ENCODE measurements around the gene HPSE. TPM values are rescaled to one million over a fixed set of nuclear protein-coding genes. Genes with fewer than 3 reads are reported as not detected.

Gene HPSE
- polyA plus RNA-seq, 1 of the 3 experiments (the other 2 are of a cell fraction): 1.7 TPM

- TF ChIP-seq USF1 (IDR thresholded peaks at IDR 0.05; ENCODE audit: borderline replicate concordance, low read depth): no peak
These were observed 22.4 kb upstream of the HPSE start (continued) for GRCh38 chr4:83356899-83357661.

GRCh38 chr4:83353516-83353915 lies 18.9 kb upstream of the HPSE start:
- DNase-seq: no peak
- WGBS (ENCODE audit: low lambda C conversion rate): 53% methylated on average over 1 of the region's 1 CpG
- Histone ChIP-seq H3K4me3 (ENCODE audit: low read depth in 2 of 2, low read length in 1 of 2) (no peak overlapping the region), H4K20me1 (ENCODE audit: insufficient read depth) (no peaks in the 10 kb centered on the region), H3K79me2 (ENCODE audit: insufficient read depth) (no peaks in the 10 kb centered on the region), H3K27me3 (ENCODE audit: insufficient read depth) (no peaks in the 10 kb centered on the region), H3K4me2 (no peak overlapping the region), H2AFZ (ENCODE audit: low read depth) (no peak overlapping the region), H3K9ac (no peak overlapping the region), H3K36me3 (replicated peaks in 1 of 2; ENCODE audit: control insufficient read depth in 1 of 2, insufficient read depth in 2 of 2, low read length in 1 of 2) (no peaks in the 10 kb centered on the region), H3K9me3 (peaks cover 5% of the 10 kb centered on the region; the same call in 1 of the 2 replicates), H3F3A (replicated peaks; ENCODE audit: insufficient read depth) (peaks cover 17% of the 10 kb centered on the region), H3K9me2 (no peaks in the 10 kb centered on the region), H3K4me1 (ENCODE audit: control insufficient read depth in 1 of 2, insufficient read depth in 2 of 2, low read depth in 1 of 2, low read length in 1 of 2) (peaks cover 0 to 3% of the 10 kb centered on the region in 2 experiments; a peak in 1 of 4 replicates), H3K27ac (ENCODE audit: low read depth in 2 of 2, low read length in 1 of 2) (no peak overlapping the region)
- CTCF ChIA-PET: no interaction called here
- POLR2A ChIA-PET: no interaction called here
- TF ChIP-seq FOSL2 (IDR thresholded peaks at IDR 0.05; ENCODE audit: borderline replicate concordance, low read depth) (no peak), JUND (IDR thresholded peaks at IDR 0.05) (no peak), CTCF (IDR thresholded peaks at IDR 0.05) (no peak), ELF1 (IDR thresholded peaks at IDR 0.05) (no peak), MEF2A (IDR thresholded peaks at IDR 0.05; ENCODE audit: borderline replicate concordance, low read depth) (no peak), ZBTB33 (IDR thresholded peaks at IDR 0.05; ENCODE audit: borderline replicate concordance, low read depth) (no peak), YY1 (IDR thresholded peaks at IDR 0.05; ENCODE audit: low read depth) (no peak), USF1 (IDR thresholded peaks at IDR 0.05; ENCODE audit: borderline replicate concordance, low read depth) (no peak), USF2 (IDR thresholded peaks at IDR 0.05; ENCODE audit: borderline replicate concordance, low read depth, low read length) (no peak), TEAD4 (IDR thresholded peaks at IDR 0.05; ENCODE audit: borderline replicate concordance, insufficient read depth) (no peak), RCOR1 (IDR thresholded peaks at IDR 0.05; ENCODE audit: low read length) (no peak), NRF1 (IDR thresholded peaks at IDR 0.05; ENCODE audit: low read depth, low read length) (no peak), PBX3 (IDR thresholded peaks at IDR 0.05) (no peak), EP300 (IDR thresholded peaks at IDR 0.05; ENCODE audit: borderline replicate concordance in 1 of 2, low read depth in 1 of 2, low read length in 1 of 2) (no peak), NFIC (IDR thresholded peaks at IDR 0.05; ENCODE audit: borderline replicate concordance) (no peak), SMC3 (IDR thresholded peaks at IDR 0.05; ENCODE audit: low read depth, low read length) (no peak), CHD2 (IDR thresholded peaks at IDR 0.05; ENCODE audit: low read length, partially characterized antibody) (no peak), POLR2AphosphoS5 (IDR thresholded peaks at IDR 0.05; ENCODE audit: low read depth, low read length) (no peak), RXRA (IDR thresholded peaks at IDR 0.05; ENCODE audit: borderline replicate concordance, low read depth) (no peak)
